ENCODE measurements around the gene SLC49A3.
"Not testable (repeated sequence)": the region's sequence is repeated elsewhere in the genome, so short reads cannot be mapped to it uniquely, and the experiment has no call there.

The SLC49A3 gene

DNA sequence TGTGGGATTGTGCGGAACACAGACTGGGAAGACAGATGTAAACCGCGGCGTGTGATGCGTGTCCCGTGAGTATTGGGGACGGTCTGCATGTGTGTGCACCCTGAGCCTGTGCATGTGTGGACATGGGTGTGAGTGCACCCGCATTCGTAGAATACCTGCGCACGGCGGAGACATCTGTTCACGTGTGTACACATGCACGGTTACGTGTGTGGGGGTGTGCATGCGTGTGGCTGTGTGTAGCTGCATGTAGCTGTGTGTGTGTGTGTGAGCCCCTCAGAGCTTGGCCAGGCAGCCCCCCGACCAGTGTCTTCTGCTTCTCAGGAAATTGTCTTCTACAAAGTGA is 34.5 kb downstream of the SLC49A3 start:
- DNase-seq (ENCODE audit: low read depth in 2 of 2) = no peak

DNA sequence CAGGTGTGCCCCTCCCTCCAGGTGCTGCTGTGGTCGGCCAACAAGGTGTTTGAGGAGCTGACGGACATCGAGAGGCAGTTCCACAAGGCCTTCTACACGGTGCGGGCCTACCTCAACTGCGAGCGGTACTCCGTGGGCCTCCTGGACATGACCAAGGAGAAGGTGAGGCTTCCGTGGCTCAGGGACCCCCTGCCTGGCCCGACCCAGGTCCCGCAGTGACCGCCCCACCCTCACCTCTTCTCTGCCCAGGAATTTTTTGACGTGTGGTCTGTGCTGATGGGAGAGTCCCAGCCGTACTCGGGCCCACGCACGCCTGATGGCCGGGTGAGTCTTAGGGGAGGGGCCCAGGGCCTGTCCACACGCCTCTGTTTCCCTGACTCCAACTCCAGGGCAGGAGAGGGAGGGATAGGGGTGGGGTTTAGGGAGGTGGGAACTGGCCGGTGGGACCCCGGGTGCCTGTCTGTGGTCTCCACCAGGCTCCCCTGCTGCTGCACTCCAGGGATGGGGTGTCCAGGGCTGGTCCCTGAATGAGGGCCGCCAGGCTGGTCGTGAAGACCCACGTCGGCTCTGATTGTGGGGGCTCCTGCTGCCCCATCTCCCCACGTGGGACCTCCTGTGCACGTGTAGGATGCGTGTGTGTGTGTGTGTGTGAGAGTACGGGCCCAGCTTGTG is 35.0 kb downstream of the SLC49A3 start:
- DNase-seq (ENCODE audit: low read depth in 2 of 2) = no peak

DNA sequence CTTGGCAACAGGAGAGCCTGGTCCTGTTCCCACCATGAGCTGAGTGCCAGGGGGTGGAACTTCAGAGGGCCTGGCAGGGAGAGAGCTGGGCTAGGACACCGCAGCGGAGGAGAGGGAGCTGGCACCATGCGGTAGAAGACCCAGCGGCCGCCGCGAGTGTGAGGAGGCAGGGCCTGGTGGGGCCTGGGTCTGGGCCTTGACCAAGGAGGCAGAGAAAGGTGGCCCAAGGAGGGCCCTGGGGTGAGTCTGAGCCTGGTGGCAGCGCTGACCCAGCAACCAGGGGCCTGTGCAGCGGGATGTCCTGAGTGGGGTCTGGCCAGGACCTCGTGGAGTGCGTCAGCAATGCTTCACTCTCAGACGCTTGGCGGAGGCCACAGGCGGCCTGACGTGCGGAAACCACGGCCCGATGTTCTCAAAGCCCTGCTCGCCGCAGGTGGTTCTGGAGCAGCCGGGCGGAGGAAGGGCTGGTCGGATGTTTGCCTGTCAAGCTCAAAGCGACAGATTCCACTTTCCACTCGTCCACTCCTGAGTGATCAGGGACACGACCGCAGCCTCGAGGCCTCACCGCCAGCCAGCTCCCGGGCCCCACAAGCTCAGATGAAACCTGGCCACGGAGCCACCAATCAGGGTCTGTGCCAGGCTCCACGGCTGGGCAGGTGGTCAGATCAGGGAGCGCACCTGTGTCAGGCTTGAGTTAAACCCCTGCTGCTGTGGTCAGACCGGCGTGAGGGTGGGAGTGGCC is 35.7 kb downstream of the SLC49A3 start:
- no peak for DNase-seq (ENCODE audit: low read depth in 2 of 2)

DNA sequence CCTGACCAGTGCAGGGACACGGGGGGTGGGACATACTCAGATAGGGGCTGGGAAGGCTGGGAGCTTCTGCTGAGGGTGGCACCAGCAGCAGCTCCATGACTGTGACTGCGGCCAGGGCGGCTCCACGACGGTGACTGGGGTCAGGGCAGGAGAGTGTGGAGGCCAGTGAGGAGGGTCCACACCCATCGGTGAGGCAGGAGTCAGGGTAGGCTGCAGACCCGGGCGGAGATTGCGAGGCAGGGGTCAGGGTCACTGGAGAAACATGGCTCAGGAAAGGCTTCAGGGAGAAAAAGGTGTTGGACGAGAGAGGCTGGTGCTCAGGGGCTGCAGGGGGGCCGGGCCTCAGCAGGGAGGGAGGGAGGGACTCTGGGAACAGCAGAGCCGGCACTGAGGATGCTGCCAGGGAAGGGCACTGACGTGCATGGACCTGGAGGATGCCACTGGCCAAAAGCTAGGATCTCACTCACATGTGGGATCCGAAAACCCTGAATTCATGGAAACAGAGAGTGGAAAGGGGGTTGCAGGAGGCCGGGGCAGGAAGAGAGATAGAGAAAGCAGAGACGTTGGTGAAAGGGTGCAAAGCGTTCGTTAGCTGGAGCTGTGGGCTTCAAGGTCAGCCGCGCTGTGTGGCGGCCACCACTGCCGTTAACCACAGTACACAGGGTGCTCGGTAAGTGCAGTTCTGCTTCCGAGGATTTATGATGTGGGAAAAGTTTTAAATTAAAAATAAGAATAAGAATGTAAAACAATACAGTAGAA is 36.9 kb downstream of the SLC49A3 start:
- DNase-seq (ENCODE audit: low read depth in 2 of 2) = no peak

DNA sequence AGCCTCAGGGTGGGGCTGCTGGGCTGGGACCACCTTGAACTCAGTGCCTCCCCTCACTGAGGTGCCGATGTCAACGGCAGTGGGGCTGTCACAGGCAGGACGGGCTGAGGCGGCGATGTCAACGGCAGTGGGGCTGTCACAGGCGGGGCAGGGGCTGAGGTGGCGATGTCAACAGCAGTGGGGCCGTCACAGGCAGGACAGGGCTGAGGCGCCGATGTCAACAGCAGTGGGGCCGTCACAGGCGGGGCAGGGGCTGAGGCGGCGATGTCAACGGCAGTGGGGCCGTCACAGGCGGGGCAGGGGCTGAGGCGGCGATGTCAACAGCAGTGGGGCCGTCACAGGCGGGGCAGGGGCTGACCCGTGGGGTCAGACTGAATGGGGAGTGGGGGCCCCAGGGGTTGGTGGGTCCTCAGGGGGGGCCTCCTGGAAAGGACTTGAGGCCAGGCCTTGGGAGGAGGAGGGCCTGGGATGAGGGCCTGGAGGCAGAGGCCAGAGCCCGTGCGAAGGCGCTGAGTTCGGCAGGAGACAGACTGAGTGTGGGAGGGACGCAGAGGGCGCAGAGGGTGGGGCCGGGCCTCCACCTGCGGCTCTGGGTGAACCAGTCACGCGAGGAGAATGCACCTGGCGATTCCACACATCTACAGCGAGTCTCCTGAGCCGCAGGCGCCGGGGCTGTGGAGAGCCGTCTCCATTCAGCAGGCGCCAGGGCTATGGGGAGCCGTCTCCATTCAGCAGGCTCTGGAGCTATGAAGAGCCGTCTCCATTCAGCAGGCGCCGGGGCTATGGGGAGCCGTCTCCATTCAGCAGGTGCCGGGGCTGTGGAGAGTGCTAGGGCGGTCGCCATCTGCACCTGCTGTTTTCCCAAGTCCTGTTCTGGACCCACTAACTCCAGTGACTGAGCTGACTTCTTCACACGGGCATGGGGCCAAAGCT is 37.7 kb downstream of the SLC49A3 start:
- no peak for DNase-seq (ENCODE audit: low read depth in 2 of 2)

DNA sequence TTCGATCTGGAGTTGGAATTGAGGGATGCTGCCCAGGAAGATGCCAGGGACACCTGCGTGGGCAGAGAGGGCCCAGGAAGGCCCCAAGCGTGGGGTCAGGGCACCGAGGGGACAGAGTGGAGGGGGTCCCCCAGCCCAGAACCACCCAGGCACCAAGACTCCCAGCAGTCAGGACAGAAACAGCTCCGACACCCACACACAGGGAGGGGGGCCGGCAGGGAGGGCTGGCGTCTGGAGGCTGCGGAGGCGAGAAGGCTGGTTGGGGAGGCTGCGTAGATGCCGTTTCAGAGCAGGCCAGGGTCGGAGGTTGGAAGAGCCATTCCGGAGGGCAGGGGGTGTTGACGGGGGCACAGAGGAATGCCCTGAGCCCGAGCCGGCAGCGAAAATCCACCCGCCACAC is 38.5 kb downstream of the SLC49A3 start:
- DNase-seq (ENCODE audit: low read depth in 2 of 2) = no peak

DNA sequence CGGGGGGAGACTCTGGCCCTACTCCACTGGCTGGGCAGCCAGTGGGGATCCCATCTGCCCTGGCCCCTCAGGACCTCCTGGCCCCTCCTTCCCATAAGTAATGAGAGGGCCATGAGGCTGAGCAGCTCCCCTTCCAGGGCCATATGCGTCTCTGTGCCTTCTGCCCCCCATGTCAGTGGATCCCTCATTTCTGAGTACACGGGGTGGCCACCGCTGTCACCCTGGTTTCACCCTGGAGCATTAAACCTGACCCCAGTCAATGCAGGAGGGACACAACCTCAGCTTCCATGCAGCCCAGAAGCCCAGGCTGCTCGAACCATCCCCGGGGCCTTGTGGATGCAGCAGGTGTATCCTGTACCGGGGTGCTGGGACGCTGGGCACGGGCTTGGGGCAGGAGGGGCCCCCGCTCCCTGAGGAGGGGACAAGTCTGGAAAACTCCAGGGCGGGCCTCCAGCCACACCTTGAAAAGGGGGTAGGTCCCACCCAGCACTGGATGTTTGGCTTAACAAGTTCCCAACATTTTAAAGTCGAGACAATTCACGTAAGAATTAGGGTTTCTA is 39.1 kb downstream of the SLC49A3 start:
- no peak for DNase-seq (ENCODE audit: low read depth in 2 of 2)

DNA sequence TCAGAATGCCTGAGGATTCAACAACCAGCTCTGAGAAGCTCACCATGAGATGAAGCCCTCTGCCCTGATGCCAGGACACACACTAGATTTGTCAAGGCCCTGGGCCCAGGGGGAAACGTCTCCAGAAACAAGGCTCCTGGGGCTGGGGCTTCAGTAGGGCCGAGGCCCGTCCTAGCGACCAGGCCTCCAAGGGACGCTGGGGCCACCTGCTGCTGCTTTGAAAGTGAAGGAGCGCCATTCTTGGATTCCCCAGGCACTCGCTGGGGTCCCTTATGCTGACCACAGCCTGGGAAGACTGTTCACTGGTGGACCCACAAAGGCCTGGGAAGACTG is 39.7 kb downstream of the SLC49A3 start:
- no peak for DNase-seq (ENCODE audit: low read depth in 2 of 2)

DNA sequence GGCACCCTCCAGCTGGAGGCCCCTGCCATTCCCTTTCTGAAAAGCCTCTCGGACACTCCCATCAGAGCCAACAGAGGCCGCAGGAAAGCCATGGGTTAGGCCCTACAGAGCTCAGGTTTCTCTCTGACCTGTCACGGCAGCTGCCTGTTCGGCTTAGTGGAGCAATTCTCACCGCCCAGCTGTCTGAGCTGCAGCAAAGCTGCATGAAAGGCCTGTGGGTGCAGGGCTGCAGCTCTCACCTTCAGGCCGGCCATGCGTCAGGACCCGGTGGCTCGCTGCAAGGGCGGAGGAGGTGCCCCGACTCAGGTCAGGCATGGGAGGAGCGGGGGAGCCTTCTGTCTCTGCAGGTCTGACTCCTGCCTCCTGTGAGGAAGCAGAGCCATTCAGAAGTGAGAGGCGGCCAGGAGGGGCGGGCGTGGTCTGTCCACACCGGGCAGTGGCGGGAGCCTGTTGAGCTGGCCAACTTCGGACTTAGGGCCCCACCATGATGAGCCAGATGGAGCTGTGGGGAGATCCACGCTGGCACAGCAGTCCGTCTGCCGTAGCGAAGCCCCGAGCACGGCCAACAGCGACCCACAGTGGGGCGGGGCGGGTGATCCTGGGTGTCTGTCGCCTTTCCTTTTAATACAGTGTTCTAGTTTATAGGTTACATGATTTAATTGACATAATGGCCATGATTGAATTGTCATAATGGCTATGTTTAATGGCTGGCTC is 40.2 kb downstream of the SLC49A3 start:
- no peak for DNase-seq (ENCODE audit: low read depth in 2 of 2)

DNA sequence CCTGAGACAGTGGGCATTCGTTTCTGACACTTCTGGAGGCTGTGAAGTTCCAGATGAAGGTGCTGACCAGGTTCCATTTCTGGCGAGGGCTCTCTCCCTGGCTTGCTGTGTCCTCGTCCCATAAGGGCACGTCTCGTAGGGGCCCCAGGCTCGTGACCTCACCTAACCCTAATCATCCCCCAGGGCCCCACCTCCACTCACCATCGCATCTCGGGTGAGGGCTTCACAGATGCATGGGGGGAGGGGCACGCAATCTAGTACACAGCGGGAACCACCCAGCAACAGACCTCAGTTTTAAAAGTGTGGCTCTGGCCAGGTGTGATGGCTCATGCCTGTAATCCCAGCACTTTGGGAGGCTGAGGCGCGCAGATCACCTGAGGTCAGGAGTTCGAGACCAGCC is 41.5 kb downstream of the SLC49A3 start:
- no peak for DNase-seq (ENCODE audit: low read depth in 2 of 2)

DNA sequence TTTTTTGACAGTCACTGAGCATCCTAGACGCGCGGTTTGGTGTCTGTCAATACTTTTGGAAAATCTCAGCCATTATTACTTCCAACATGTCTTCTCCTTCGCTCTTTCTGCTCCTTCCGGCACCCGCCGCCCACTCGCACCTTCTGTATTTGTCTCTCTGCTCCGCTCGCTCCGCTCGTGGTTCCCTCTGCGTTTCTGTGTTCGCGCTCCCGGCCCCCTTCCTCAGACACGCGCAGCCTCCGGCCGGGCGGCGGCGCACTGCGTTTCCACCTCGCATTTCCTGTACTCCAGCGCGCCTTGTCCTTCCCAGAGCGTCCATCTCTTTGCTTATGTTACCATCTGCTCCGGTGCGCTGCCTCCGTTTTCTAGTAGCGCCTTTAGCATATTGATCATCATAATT is 42.5 kb downstream of the SLC49A3 start:
- no peak for DNase-seq (ENCODE audit: low read depth in 2 of 2)

DNA sequence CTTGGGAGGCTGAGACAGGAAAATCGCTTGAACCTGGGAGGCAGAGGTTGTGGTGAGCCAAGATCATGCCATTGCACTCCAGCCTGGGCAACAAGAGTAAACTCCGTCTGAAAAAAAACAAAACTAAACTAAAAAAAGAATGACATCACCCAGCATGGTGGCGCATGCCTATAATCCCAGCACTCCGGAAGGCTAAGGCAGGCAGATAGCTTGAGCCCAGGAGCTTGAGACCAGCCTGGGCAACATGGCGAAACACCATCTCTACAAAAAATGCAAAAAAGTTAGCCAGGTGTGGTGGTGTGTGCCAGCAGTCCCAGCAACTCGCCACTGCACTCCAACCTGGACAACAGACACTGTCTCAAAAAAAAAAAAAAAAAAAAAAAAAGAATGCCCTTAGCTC is 46.6 kb downstream of the SLC49A3 start:
- not testable (repeated sequence) for DNase-seq (ENCODE audit: low read depth in 2 of 2)

DNA sequence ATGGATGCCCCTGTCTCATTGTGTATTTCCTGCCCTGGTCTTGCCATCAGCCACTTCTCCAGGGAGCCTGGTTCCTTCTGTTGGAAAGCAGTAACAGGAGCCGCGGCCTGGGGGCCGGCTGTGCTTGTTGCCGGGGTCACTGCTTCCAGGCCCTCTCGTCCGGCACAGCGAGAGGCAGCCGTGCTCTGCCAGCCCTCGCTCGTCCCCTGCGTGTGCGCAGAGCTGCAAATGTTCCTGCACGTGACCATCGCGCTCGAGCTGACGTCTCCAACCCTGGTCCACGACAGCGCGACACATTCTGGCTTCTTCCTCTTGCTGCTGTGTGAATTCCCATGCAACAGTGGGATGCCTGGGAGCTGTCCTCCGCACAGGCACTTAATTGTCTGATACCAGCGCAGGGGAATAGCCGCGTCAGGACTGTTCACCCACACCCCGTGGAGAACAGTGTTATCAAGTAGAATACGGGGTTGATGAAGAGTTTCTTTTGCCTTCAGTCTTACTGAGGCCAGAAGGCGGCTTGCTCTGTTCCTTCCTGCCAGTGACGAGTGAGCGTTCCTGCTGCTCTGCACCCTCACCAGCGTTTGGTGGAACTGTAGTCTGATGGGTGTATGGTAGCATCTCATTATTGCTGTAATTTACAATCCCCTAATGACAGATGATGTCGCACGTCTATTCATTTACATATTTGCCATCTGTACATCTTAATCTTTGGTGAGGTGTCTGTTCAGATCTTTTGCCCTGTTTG is 51.2 kb downstream of the SLC49A3 start:
- DNase-seq (ENCODE audit: low read depth in 2 of 2) = no peak

DNA sequence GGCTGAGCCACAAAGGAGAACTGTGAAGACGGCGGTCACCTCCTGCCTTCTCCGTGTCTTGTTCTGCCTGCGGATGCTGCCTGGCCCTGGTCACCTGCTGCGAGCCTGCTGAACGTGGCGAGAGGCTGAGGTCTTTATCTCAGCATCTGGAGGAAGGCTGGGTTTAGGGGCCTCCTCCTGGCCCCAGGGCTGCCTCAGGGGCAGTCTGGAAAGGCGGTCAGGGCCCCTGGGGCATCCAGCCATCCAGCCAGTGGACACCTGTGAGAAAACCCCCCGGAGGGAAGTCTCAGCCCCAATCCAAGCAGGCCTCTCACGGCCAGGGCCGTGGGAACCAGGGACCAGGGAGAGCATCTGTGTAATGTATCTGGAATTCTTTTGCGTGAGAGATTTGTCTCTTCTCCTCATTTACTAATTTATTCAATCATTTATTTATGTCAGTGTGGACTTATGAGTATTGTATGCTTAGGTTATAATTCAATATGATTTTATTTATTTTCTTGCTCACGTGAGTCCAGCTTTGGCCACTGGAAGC is 52.3 kb downstream of the SLC49A3 start:
- DNase-seq (ENCODE audit: low read depth in 2 of 2) = no peak

DNA sequence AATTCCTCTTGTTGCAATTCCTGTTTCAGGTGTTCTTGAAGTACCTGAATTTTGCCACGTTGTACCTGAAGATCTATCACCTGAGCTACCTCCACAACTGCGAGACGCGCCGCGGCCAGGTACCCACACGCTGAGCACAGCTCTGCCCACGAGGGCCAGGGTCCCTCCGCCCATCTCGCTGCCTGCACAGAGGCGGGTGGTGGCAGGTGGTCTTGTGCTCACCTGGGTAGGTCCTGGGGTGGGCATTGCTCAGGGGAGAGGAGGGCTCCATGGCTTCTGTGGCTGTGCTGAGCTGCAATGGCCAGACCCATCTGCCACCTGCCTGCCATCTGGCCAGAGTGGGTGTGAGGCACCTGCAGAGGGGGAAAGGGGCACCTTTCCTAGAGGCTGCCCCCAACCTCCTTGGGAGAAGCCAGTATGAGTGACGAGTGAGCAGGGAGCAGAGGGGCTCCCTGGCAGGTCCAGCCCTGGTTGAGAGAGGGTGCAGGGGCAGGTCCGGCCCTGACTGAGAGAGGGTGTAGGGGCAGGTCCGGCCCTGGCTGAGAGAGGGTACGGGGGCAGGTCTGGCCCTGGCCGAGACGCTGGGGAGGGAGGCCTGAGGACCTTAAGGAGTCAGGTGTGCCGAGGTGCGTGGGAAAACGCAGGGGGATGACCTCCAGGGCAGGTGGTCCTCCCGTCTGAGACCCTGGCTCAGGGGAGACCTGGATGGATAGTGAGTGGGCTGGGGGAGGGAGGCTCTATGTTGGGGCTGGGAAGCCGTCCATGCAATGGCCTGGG is 52.9 kb downstream of the SLC49A3 start:
- no peak for DNase-seq (ENCODE audit: low read depth in 2 of 2)

DNA sequence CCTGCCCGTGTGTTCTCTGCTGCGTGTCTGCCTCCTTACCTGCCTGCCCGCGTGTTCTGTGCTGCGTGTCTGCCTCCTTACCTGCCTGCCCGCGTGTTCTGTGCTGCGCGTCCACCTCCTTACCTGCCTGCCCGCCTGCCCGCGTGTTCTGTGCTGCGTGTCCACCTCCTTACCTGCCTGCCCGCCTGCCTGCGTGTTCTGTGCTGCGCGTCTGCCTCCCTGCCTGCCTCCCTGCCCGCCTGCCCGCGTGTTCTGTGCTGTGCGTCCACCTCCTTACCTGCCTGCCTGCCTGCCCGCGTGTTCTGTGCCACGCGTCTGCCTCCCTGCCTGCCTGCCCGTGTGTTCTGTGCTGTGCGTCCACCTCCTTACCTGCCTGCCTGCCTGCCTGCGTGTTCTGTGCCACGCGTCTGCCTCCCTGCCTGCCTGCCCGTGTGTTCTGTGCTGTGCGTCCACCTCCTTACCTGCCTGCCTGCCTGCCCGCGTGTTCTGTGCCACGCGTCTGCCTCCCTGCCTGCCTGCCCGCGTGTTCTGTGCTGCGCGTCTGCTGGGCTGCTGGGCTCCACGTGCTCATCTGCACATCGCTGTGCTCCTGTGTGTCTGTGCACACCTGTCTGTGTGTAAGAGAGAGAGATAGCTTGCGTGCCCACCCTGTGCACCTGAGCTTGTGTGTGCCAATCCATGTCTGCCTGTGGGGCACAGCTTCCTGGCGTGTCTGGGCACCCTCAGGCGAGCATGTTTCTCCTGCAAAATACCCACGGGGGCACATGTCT is 53.7 kb downstream of the SLC49A3 start:
- not testable (repeated sequence) for DNase-seq (ENCODE audit: low read depth in 2 of 2)

DNA sequence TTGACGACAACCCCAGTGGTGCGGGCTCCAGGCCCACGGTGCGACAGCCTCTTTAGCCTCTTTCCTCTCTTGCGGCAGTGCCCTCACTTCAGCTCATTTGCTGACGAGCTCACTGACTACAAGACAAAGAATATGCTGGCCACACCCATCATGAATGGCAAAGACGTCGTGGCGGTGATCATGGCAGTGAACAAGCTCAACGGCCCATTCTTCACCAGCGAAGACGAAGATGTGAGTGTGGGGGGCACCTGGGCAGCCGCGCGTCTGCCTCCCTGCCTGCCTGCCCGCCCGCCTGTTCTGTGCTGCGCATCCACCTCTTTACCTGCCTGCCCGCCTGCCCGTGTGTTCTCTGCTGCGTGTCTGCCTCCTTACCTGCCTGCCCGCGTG is 54.4 kb downstream of the SLC49A3 start:
- no peak for DNase-seq (ENCODE audit: low read depth in 2 of 2)

DNA sequence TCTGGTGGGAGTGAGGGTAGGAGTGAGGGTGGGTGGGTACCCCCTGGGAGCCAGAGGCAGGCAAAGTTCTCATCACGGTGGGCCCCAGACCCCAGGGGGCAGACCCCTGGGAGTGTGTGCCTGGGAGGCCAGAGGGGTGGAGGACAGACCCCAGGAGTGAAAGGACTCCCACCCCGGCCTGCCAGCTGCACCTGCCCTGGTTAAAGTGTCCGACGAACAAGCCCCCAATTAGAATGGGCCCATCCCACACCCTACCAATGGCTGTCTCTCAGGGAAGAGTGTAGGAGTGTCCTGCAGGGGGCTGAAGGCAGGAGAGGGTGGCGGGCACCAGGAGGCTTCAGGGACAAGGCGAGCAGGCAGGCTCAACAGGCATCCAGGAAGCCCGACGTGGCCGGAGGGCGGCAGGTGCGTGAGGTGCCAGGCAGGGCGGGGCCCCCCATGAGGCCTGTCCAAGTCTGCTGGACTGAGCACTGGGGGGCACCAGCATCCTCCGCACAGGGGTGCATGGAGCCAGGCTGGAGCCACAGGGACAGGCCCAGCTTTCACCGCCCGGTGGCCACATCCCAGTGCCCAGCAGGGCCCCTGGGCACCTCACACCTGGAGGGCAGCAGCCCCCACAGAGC is 54.9 kb downstream of the SLC49A3 start:
- DNase-seq (ENCODE audit: low read depth in 2 of 2) = no peak
